Measurements from ENCODE around the gene CIAO2A.
"Not testable (repeated sequence)": the region's sequence is repeated elsewhere in the genome, so short reads cannot be mapped to it uniquely, and the experiment has no call there.

Gene CIAO2A

DNA sequence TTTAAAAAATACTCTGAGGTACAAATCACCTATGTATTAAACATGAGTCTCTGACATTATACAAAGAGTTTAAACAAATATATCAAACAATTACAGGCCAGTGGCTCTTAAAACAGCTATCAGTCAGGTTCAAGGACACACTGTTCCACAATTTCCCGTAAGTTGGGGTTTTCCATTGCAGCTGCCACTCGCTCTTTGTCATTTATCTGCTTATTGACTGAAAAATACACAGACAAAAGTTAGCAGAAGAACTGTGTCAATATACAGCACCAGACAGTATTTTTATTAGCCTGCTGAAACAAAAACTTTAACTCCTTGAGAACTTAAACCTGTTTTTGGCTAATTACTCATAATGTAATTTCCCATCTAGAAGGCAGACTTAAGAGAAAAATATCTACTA lies 20.8 kb downstream of the CIAO2A start:
- DNase-seq (ENCODE audit: extremely low read depth in 1 of 2, low read depth in 1 of 2): no peak

GRCh38 chr15:64071931-64072765 lies 21.5 kb downstream of the CIAO2A start:
- no peak for DNase-seq (ENCODE audit: extremely low read depth in 1 of 2, low read depth in 1 of 2)

DNA sequence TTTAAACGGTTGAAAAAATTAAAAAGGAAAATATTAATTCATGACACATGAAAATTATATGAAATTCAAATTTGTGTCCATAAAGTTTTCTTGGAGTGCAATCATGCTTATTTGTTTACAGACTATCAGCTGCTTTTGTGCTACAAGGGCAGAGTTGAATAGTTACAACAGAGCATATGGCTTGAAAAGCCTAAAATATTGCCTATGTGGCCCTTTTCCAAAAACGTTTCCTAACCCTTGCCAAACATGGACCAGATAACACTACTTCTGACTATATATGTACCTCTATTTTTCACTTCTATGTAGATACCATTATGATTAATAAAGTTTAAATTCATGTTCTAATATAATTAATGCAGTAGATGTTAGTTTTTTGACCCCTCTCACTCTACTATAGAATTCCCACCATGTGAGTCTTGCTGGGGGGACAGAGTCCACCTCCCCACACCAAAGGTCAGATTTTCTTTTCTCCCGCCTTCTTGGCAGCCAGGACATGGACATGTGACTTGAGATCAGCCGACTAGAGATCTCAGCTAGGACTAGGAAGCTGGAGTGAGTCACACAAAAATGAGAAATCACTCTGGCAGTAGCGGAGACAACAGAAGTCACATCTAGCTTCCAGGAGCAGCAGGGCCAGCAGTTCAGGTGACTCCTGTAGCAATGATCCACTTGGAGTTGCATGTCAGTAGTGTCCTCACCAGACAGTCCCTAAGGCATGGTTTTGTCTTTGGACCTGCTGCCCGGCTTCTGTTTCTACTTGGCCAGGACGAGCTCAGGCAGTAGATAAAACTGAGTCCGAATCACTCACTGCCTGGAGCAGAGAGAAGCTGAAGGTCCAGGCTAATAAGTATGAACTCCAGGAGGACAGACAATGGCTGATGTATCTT lies 22.4 kb downstream of the CIAO2A start:
- DNase-seq (ENCODE audit: extremely low read depth in 1 of 2, low read depth in 1 of 2): no peak

DNA sequence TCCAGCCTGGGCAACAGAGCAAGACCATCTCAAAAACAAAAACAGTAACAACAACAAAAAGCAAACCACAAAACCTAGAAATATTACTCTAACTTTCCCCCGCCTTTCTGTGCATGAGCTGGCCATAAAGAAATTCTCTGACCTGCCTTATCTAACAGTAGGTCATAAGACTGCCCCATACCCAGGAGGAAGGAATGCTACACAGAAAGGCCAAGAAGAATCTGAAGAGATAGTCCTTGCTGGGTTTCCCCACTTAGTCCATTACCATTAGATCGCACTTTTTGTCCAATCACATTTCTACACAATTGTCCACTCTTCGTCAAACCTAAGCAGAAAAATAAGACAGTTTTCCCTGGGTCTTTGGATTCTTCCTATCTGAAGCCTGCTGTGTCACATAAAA lies 23.5 kb downstream of the CIAO2A start:
- no peak for DNase-seq (ENCODE audit: extremely low read depth in 1 of 2, low read depth in 1 of 2)

DNA sequence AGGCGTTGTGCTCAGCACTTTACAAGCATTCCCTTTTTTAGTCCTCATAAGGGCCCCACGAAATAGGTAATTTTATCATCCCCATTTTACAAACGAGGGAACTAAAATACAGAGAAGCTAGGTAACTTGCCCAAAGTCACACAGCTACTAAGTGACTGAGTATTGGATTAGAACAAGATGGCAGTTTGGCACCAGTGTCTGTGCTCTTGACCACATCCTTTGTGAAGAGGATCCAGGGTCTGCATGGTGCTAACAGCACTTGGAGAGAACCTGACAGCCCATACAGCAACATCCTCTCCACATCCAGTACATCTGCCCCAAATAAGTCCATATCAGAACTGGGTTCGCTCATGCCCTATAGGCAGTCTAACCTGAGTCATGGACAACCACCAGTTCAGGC lies 25.5 kb downstream of the CIAO2A start:
- DNase-seq (ENCODE audit: extremely low read depth in 1 of 2, low read depth in 1 of 2): no peak

DNA sequence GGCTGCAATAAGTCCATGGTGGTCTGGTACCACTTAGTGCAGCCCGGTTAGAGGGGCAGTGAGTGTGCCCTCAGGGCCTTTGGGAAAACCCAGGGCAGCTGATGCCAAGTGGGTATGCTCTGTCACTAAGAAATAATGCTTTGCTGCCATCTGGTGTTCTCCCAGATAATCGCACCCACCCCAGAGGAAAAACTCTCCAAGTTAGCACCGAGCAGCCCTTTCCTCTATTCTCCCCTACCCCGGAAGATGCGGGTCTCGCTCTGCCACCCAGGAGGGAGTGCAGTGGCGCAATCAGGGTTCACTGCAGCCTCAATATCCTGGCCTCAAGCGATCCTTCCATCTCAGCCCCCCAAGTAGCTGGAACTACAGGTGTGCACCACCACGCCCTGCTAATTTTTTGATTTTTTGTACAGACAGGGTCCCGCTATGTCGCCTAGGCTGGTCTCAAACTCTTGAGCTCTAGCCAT lies 26.0 kb downstream of the CIAO2A start:
- DNase-seq (ENCODE audit: extremely low read depth in 1 of 2, low read depth in 1 of 2): peak in 1 of 2 donors; percentile 22

DNA sequence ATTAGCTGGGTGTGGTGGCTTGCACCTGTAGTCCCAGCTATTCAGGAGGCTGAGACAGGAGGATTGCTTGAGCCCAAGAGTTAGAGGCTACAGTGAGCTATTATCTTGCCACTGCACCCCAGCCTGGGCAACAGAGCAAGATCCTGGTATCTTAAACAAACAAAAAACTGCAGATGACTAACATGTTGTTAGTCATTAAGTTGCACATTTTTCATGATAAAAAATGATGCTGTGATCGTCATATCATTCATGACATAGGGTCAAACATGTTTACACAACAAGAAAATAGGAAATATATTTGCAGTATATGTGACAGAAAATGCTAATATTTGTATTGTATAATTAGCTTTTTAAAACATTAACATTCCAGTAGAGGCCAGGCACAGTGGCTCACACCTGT lies 27.2 kb downstream of the CIAO2A start:
- no peak for DNase-seq (ENCODE audit: extremely low read depth in 1 of 2, low read depth in 1 of 2)

GRCh38 chr15:64060716-64061115 lies 32.9 kb downstream of the CIAO2A start:
- DNase-seq (ENCODE audit: extremely low read depth in 1 of 2, low read depth in 1 of 2): no peak

GRCh38 chr15:64059104-64059503 lies 34.5 kb downstream of the CIAO2A start:
- DNase-seq (ENCODE audit: extremely low read depth in 1 of 2, low read depth in 1 of 2): not testable (repeated sequence)

- no peak for DNase-seq (ENCODE audit: extremely low read depth in 1 of 2, low read depth in 1 of 2)
These were observed 35.4 kb downstream of the CIAO2A start for GRCh38 chr15:64058279-64058678.

DNA sequence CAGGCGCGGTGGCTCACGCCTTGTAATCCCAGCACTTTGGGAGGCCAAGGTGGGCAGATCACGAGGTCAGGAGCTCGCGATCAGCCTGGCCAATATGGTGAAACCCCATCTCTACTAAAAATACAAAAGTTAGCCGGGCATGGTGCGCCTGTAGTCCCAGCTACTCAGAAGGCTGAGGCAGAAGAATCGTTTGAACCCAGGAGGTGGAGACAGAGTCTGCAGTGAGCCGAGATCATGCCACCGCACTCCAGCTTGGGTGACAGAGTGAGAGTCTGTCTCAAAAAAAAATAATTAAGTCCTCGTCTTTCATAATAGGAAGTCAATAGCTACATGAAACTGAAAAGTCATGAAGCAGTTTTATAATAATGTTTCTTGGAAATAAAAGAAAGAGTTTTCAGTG lies 40.0 kb downstream of the CIAO2A start:
- DNase-seq (ENCODE audit: extremely low read depth in 1 of 2, low read depth in 1 of 2): not testable (repeated sequence)

DNA sequence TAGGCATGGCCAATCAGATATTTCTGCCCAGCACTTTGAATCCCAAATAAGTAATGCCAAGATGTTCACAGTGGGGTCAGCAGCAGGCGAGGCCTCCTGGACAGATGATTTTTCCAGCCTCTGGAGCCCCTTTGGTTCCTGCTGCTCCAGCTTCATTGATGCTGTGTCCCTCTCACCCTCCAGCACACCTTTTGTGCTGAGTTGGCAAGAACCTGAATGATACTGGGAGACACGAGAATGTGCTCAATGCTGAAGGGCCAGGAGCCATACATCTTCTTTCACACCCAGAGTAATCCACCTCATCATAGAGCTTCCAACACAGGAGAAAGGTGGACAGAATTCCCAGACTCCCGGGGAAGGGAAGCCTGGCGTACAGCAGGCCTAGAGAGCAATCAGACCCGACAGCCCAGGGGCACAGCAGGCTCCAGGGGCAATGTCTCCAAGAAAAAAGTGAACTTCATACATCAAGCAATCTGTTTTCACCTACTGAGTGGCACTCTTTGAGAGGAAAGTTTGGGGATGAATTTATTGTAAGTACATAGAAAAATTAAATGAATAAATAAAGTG lies 40.6 kb downstream of the CIAO2A start:
- no peak for DNase-seq (ENCODE audit: extremely low read depth in 1 of 2, low read depth in 1 of 2)

DNA sequence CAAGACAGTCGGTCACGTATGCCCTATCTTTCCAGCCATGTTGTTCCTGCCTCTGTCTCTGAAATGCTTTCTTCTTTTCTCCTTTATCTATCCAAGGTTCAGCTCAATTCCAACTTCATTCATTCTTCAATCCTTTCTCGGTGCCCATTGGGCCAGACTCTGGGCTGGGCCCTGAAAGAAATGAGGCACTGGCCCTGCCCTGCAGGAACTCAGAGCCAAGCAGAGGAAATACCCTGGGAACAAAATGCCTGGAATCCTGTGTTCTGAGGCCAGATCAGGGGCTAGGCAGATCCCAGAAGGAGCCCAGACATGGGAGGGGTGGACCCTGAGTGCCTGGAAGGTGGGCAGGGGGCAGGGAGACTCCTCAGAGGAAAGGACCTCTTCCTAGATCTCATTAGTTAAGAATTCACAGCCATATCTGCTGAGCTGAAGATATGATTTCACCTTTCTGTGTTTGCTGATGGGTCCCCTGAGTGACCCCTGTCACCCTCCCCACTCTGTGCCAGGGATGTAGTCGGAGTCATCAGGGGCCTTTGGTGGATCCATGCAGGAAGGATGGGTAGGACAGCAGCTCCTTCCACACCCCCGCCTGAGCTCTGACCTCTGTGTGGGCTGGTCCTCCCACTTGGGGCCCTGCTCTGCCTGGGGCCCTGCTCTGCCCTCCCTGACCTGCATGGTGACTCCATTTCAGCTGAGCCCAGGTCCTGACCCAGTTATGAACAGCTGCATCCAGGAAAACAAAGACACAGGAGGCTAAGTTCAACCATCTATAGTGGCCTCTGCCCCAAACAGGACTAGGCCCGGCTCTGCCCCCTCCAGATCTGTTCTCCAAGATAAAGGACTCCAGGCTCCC lies 42.0 kb downstream of the CIAO2A start:
- no peak for DNase-seq (ENCODE audit: extremely low read depth in 1 of 2, low read depth in 1 of 2)

DNA sequence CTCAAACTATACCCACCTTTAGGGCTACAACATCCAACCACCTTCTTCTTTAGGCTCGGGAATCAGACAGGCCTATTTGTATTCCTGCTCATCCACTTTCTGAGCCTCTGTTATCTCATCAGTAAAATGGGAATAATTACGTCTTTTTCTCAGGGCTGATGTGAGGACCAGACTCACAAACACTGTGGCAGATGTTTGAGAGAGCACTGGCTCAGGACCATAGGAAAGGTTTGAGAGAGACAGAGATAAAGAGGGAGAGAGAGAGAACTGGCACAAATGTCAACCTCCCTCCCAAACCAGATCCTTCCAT lies 42.6 kb downstream of the CIAO2A start:
- no peak for DNase-seq (ENCODE audit: extremely low read depth in 1 of 2, low read depth in 1 of 2)

- no peak for DNase-seq (ENCODE audit: extremely low read depth in 1 of 2, low read depth in 1 of 2)
These were observed 43.2 kb downstream of the CIAO2A start for GRCh38 chr15:64050281-64051092.

GRCh38 chr15:64048781-64049460 lies 44.7 kb downstream of the CIAO2A start:
- no peak for DNase-seq (ENCODE audit: extremely low read depth in 1 of 2, low read depth in 1 of 2)

DNA sequence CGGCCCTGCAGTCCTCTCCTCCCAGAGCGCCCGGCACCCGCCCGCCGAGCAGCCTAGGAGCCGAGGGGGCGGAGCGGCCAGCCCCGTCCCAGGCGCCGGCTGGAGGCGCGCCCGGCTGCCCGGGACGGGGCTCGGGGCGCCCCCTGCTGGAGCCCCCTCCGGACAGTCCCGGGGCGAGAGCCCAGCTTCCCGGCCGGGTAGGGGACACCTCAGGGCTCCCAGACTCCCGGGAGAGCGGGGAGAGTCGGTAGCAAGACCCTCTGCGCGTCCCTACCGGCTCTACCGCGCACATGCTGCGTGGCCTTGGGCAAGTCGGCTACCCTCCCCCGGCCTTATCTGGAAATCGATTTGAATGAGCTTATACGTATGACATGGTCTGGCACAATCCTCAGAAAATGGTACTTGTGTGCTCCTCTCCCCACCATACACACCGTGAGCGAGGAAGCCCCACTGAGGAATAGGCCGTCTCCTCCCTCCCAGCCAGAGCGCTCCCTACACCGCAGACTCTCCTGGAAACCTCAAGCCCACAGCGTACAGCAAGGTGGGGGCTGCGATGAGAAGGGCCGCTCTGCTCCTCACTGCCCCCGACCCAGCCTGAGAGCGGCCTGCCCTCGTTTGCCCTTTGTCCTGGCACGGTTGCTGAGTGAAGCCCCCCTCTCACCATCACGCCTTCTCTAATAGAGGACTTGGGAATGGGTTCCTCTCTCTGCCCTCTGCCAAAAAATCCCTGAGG lies 47.1 kb downstream of the CIAO2A start, which contains the start of gene DAPK2:
Gene DAPK2 (minus strand): TSS at position 65 of the 733 bp plus-strand sequence. CDS start 6,224 bp downstream, outside the sequence.
- DNase-seq (ENCODE audit: extremely low read depth in 1 of 2, low read depth in 1 of 2): peak; percentile 27 to 43

DNA sequence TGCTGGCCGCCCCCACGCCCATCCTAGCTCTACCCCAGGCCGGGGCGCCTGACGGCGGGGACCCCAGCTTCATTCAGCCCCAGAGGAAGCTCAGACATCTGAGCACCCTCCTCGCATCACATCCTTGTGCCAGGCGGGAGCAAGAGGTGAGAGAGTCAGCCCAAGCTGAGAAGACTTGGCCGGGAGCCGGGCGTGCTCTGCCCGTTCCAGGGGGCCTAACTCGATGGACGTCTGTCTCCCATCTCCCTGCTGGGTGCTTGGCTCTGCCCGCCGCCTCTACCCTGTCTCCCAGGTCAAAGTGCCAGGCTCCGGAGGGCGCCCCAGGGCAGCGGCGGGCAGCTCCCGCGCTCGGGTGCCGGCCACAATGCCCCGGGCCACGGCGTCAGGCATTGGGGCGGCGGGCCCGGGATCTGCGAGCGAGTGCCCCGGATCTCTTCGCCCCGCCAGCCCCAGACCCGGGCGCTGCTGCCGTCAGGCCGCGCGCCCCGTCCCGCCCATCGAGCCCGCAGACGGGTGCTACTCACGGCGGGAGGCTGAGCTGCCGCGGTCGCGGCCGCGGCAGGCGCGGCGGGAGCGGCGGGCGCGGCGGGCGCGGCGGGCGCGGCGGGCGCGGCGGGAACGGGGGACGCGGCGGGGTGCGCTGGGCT lies 47.7 kb downstream of the CIAO2A start:
- DNase-seq (ENCODE audit: extremely low read depth in 1 of 2, low read depth in 1 of 2): no peak
